NCI-H146 (cell line): ENCODE data around the gene RAD9B.
"Not testable (repeated sequence)": the region's sequence is repeated elsewhere in the genome, so short reads cannot be mapped to it uniquely, and the experiment has no call there.

Source experiments
- DNase-seq: peaks from one replicate; lab custom pipeline; 2025; lab: John Stamatoyannopoulos, UW

RAD9B gene

GRCh38 chr12:110528277-110528839 is 26.2 kb downstream of the RAD9B start:
- DNase-seq, result no peak

GRCh38 chr12:110530511-110530910 is 28.4 kb downstream of the RAD9B start:
- DNase-seq, result no peak

GRCh38 chr12:110531741-110532333 is 29.7 kb downstream of the RAD9B start:
- no peak for DNase-seq

- DNase-seq, result no peak
These were observed 30.5 kb downstream of the RAD9B start for GRCh38 chr12:110532644-110533043.

- DNase-seq, result no peak
These were observed 31.5 kb downstream of the RAD9B start for GRCh38 chr12:110533607-110534006.

- DNase-seq, result no peak
These were observed 32.7 kb downstream of the RAD9B start for GRCh38 chr12:110534811-110535210.

GRCh38 chr12:110536834-110537604 is 34.9 kb downstream of the RAD9B start:
- no peak for DNase-seq

- DNase-seq, result no peak
These were observed 35.7 kb downstream of the RAD9B start for GRCh38 chr12:110537605-110538409.

- DNase-seq, result no peak
These were observed 36.9 kb downstream of the RAD9B start for GRCh38 chr12:110538869-110539622.

- DNase-seq, result no peak
These were observed 37.9 kb downstream of the RAD9B start for GRCh38 chr12:110540048-110540447.

- no peak for DNase-seq
These were observed 41.3 kb downstream of the RAD9B start for GRCh38 chr12:110543252-110543959.

GRCh38 chr12:110543965-110544364 is 41.8 kb downstream of the RAD9B start:
- no peak for DNase-seq

GRCh38 chr12:110545259-110545658 is 43.1 kb downstream of the RAD9B start:
- not testable (repeated sequence) for DNase-seq

GRCh38 chr12:110545812-110546211 is 43.7 kb downstream of the RAD9B start:
- DNase-seq, result no peak

- no peak for DNase-seq
These were observed 44.2 kb downstream of the RAD9B start for GRCh38 chr12:110546339-110546738.

- DNase-seq, result no peak
These were observed 45.0 kb downstream of the RAD9B start for GRCh38 chr12:110547090-110547489.

- DNase-seq, result no peak
These were observed 46.5 kb downstream of the RAD9B start for GRCh38 chr12:110548678-110549077.

- DNase-seq, result no peak
These were observed 47.6 kb downstream of the RAD9B start for GRCh38 chr12:110549716-110550115.

- DNase-seq, result no peak
These were observed 48.9 kb downstream of the RAD9B start for GRCh38 chr12:110550981-110551380.
